ENCODE results near the gene BTBD7.

- no peak for TF ChIP-seq POLR2A (IDR thresholded peaks at IDR 0.05; ENCODE audit: low read length)
- TF ChIP-seq GATA1 (IDR thresholded peaks at IDR 0.05; ENCODE audit: low read depth, low read length) = no peak
Observed at GRCh38 chr14:93285044-93285443, 47.8 kb downstream of the BTBD7 start.

Data from erythroblast (primary cell).